ENCODE measurements around the gene KCNMB2.
"Not testable (repeated sequence)": the region's sequence is repeated elsewhere in the genome, so short reads cannot be mapped to it uniquely, and the experiment has no call there.

KCNMB2 gene

DNA sequence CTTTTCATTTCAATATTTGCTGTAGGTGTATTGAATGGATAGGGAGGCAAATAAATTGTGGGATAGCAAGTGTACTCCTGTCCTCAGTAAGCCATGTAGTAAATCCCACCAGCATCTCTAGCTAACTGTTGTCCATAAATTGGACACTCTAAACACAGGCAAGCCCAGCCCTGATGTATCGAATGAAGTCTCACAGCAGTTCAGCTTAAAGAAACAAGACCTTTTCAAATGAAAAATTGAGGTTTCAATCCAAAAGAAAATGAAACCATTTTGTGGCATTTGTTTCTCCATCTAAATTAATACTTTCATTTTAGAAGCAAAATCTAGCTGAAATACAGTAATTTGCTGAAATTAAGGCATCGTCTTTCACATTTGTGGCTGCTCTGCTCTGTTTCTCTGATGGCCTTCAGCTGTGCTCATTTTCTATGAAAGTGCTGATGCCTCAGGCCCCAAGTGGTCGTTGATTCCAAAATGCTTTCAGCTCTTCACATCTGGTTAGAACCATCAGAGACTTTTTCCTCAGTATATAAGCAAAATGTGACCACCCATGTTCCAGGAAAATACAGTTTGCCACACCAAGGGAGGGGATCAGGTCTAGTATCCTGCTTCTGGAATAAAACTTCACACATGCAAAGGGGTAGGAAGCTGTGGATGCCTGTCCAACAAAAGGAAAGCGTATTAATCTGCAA, 290.3 kb downstream of the KCNMB2 start:
- DNase-seq: no peak

- DNase-seq: no peak
Measured at GRCh38 chr3:178827285-178827856, 291.1 kb downstream of the KCNMB2 start.

DNA sequence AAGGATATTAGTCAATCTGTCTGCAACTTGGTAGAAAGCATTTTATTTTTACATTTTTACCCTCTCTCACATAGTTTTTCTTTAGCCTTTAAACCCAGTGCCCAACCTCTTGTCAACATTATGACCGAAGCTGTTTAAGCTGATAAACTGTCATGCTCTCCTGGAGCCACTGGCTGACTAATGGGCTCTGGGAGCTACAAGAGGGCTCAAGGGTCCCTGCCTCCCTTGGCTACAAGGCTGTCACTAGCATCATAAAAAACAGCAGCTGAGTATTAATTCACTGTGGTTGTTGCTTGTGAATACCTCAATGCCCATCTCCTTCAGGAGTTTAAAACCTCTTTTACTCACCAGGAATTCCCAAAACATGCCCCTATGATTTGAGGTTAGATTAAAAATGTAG, 297.5 kb downstream of the KCNMB2 start:
- no peak for DNase-seq

DNA sequence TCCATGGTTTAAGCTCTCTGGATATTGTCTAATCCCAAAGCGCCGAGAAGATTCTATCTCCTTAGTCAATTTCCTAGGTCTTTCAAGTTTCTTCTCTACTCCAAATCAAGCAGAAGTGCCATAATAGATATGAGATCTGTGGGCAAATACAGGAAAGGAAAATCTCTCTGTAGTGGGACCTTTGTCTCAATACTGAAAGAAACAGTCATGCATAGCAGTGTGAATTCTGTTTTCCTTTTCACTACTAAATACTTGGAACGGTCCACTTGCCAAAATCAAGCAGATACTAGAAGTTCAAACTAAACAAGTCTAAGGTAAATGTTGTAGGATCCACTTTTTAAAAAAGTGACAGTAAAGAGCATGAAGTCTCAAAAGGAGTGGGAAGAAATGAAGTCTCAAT, 298.8 kb downstream of the KCNMB2 start:
- DNase-seq: no peak

GRCh38 chr3:178837512-178837911, 301.3 kb downstream of the KCNMB2 start:
- DNase-seq: no peak

DNA sequence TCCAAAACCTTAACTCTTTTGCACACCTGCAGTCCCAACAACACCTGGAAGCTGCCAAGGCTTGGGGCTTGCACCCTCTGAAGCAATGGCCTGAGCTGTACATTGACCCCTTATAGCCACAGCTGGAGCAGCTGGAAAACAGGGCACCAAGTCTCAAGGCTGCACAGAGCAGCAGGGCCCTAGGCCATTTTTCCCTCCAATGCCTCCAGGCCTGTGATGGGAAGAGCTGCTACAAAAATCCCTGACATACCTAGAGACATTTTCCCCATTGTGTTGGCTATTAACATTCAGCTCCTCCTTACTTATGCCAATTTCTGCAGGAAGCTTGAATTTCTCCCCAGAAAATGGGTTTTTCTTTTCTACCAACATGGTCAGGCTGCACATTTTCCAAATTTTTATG, 304.4 kb downstream of the KCNMB2 start:
- no peak for DNase-seq

DNA sequence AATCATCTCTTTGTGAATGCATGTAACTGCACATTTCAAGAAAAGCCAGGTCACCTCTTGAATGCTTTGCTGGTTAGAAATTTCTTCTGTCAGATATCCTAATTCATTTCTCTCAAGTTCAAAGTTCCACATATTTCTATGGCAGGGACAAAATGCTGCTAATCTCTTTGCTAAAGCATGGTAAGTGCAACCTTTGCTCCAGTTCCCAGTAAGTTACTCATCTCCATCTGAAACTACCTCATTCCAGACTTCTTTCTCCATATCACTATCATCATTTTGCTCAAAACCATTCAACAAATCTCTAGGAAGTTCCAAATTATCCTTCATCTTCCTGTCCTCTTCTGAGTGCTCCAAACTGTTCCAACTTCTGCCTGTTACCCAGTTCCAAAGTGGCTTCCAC, 304.8 kb downstream of the KCNMB2 start:
- DNase-seq: no peak

DNA sequence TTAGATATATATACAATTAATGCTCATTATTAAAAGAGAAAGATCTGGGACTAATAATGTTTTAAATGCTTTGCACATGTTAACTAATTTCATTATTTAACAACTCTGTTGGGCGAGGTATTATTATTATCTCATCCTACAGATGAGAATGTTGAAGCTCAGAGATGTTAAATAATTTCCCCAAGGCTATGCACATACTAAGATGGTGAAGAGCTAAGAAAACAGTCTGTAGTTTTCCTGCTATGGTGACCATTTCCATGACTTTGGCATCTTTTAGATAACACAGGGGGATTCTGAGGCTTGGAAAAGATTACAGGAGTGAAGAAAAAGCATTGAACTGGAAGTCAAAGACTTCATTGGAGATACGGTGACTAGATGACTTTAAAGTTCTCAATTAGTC, 308.7 kb downstream of the KCNMB2 start:
- DNase-seq: no peak

DNA sequence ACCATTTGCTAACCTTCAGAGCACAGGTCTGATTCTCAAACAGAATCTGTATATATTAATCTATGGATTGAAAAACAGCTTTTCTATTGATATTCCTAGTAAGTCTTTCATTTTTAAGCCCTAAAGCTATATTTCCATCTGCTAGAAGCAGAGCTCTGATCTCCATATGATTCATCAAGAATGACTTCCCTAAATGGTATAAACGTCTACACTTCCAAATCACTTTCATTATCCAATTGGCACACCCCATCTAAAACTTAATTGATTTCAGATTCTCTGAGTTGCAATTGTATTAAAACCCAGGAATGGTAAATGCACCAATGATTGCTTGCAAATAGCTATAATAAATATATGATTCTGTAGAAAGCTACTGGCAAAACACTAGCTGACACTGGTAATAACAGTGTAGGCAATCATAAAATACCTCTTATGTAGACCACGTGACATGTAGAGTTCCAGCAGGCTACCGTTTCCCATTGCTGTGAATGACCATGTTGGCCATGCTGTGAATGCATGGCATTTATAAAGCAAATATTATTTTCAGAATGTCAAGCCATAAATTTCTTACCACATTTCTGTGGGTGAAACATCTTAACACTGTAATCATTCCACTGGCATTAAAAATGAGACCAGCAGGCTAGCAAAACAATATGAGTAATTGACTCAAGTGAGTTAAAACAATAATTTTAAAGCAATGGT, 309.3 kb downstream of the KCNMB2 start:
- no peak for DNase-seq

DNA sequence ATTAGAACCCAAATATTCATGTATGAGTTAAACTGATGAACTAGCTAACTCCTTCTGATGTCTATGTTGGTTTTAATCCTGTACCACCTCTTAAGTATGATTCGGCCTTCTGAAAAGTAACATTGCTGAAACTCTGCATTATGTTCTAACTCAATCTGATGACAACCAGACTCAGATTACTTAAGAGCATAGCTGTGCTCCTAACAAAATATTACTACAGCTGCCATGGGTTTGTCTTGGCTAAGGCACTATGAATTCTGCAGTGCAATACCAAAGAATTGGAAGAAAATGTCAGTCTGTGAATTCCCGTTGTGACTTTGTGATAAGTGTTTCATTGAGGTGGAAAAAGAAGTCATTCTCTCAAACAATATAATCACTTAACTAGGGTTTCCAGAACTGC, 311.0 kb downstream of the KCNMB2 start:
- no peak for DNase-seq

DNA sequence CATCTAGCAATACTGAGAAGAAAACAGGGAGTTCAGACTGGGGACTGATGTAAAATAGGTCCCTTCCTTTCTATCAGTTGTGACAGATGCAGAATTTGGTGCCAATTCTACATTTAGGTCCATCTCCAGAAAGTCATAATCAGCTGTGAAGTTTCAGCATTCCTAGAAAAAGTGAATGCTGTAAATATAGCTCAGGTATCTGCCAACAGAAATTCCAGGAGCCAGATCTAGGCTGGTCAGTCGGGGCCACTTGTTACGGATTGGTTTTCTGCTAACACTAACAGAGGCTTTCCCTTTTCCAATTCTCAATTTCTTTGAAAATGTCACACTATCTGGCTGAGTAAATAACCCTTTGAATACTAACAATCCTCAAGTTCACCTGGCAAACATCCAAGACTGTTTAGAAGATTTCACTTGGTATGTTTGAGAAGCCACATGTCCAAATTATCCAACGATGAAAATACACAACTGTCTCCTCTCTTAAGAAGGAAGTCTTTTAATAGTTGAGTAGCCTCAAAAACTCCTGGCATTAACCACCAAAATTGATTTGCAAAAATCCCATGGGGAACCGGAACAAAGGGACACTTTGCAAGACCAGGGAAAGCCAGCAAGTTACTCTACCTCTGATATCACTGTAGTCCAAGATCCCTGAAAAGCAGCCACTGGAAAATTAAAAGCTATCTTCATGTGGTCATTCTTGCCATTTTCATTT, 313.1 kb downstream of the KCNMB2 start:
- DNase-seq: no peak

GRCh38 chr3:178850450-178851190, 314.4 kb downstream of the KCNMB2 start:
- DNase-seq: no peak

GRCh38 chr3:178851564-178851963, 315.3 kb downstream of the KCNMB2 start:
- no peak for DNase-seq

GRCh38 chr3:178856804-178857203, 320.6 kb downstream of the KCNMB2 start:
- DNase-seq: no peak

- DNase-seq: no peak
Measured at GRCh38 chr3:178859386-178859785, 323.1 kb downstream of the KCNMB2 start.

DNA sequence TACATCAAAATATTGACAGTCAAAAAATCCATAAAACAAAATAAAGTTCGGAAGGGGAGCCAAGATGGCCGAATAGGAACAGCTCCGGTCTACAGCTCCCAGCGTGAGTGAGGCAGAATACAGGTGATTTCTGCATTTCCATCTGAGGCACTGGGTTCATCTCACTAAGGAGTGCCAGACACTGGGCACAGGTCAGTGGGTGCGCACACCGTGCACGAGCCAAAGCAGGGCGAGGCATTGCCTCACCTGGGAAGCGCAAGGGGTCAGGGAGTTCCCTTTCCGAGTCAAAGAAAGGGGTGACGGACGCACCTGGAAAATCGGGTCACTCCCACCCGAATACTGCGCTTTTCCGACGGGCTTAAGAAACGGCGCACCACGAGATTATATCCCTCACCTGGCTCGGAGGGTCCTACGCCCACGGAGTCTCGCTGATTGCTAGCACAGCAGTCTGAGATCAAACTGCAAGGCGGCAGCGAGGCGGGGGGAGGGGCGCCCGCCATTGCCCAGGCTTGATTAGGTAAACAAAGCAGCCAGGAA, 323.7 kb downstream of the KCNMB2 start:
- not testable (repeated sequence) for DNase-seq

DNA sequence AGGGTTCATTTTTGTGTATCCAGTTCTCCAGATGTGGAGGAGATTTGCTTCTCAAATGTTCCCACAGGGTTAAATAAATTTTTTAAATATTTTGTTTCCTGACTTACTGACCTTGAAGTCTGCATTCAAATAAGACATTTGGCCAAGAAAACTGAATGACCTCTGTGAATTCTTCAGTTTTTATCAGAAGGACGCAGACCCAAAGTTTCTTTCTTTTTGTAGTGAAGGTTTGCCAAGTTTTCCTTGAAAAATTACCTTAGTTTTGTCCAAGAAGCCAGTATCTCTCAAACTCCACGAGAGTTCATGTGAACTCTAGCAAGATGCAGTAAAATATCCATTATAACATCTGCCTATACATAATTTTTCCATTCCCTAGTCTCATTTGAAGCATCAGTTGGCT, 332.4 kb downstream of the KCNMB2 start:
- DNase-seq: no peak

GRCh38 chr3:178870085-178870484, 333.8 kb downstream of the KCNMB2 start:
- no peak for DNase-seq

DNA sequence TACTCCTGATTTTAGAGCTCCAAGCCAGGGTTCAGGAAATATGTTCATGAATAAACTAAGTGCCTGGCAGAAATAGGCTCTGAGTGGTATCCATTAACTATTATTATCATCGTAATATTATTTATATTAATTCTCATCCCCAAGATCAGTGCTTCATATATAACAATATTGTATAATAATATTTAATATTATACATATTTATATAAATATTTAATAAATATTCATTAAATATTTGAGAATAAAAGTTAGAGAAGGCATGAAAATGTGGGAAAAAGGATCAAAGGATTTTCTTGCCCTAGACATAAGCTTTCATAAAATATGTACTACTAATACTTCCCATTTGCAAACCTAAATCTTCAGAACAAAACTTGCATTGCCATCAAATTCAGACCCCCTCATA, 338.9 kb downstream of the KCNMB2 start:
- DNase-seq: no peak

- DNase-seq: no peak
Measured at GRCh38 chr3:178875836-178876235, 339.6 kb downstream of the KCNMB2 start.

GRCh38 chr3:178880274-178880673, 344.0 kb downstream of the KCNMB2 start:
- DNase-seq: no peak
